H1 (cell line): Measurements from ENCODE around the gene CBLC. TPM values are rescaled to one million over a fixed set of nuclear protein-coding genes. Genes with fewer than 3 reads are reported as not detected.

Source experiments
- CTBP2 ChIP-seq: IDR thresholded peaks from 2 replicates; pipeline ENCODE4 v1.7.0; 2011; ENCODE audit warnings: borderline replicate concordance, mild to moderate bottlenecking, moderate library complexity, mixed read lengths, low read length; ENCODE audit not compliant: insufficient read depth, insufficient read length
- MAFK ChIP-seq: IDR thresholded peaks from 2 replicates; pipeline ENCODE4 v1.6.1; 2012; ENCODE audit warnings: low read depth, mild to moderate bottlenecking, improper control_type of control experiment, low read length
- polyA plus RNA-seq, 7 experiments: library from polyadenylated mRNA; depleted of rRNA in 3 of 7; stranded (reverse) in 5 of 7; unstranded in 2 of 7; fragments of >200 nt in 5 of 7; fragments of 200-250 nt in 2 of 7; gene quantifications; 1 replicate in 5 of 7; 2 replicates in 1 of 7; 4 replicates in 1 of 7; pipeline versions ENCODE4 v1.2.1 to v1.2.3, GENCODE V29; 2011 to 2013; ENCODE audit warnings: missing spikeins in 2 of 7, mixed read lengths in 2 of 7
- total RNA-seq: library from RNA; stranded (reverse); fragmentation: NEBNext Ultra II Directional; extraction: Animal tissue kit (Norgen Biotek cat#: 25700); gene quantifications from 2 replicates; pipeline ENCODE4 v1.2.1, GENCODE V29; 2021
- TF ChIP-seq, protein P1 (sequence below): IDR thresholded peaks from 2 replicates; pipeline ENCODE4 v1.6.1; 2012; ENCODE audit warnings: inconsistent platforms

CBLC gene
- total and polyA plus RNA-seq, 2 of the 8 experiments (the other 6 are each of a cell fraction or from before 2014, with no cell fraction given): 17.4 to 35.7 TPM

DNA sequence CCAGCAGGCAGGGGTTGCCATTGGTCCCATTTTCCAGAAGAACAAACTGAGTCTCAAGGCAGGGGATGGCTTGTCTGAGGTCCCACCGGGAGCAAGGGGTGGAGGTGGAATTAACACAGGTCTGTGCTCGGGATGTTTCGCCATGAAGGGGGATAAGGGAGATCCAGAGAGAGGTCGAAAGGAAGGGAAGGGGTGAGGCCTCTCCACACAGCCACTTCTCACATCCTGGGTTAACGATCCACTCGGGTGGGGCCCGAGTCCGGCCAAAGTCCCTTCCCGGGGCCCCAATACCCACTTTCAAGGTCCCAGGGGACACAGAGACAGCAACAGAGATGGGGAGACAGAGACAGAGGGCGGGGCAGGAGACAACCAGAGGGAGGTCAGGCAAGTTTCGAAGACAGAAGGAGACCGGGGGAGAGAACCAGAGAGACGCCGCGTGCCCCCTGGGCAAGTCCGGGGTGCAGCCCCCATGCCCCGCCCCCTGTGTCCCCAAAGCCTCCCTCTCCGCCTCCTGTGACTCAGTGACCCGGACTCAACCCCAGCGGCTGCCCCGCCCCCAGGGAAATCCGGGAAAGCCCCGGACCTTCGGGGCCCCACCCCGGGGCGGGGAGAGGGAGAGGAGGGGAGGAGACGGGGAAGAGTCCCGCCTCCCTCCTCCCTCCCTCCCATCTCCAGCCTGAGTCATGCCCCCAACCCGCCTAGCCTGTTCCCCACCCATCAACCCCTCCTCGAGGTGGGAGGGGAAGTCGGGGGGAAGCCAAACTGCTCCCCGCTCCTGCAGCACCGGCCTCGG is 30.5 kb upstream of the CBLC start (continued):
- TF ChIP-seq, protein P1, sequence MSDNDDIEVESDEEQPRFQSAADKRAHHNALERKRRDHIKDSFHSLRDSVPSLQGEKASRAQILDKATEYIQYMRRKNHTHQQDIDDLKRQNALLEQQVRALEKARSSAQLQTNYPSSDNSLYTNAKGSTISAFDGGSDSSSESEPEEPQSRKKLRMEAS: peak; percentile 8; the same call in 1 of the 2 replicates
- TF ChIP-seq CTBP2 (no peak), MAFK (peak; percentile 22; the same call in 1 of the 2 replicates)
